HEK293T (cell line): ENCODE data around the gene SLC25A19.

Source experiments
- CTCF ChIA-PET: fragments of 350-600 bp; formaldehyde crosslinking; extraction: SDS; loops from one replicate; lab custom pipeline; 2021; ENCODE audit warnings: antibody characterized with exemption, inconsistent platforms; lab: Yijun Ruan, JAX
- POLR2A ChIA-PET: fragments of 350-600 bp; formaldehyde crosslinking; extraction: SDS; loops from one replicate; lab custom pipeline; 2020; ENCODE audit warnings: antibody characterized with exemption, inconsistent platforms; lab: Yijun Ruan, JAX
- DNase-seq: peaks from one replicate; pipeline ENCODE4 v3.0.0; 2012; ENCODE audit warnings: mixed read lengths; ENCODE audit errors: extremely low spot score
- ARNT ChIP-seq: fragments of 450-650 bp; IDR thresholded peaks from 2 replicates; pipeline ENCODE4 v1.6.1; 2017; ENCODE audit warnings: mild to moderate bottlenecking
- BHLHE40 ChIP-seq: fragments of 450-650 bp; IDR thresholded peaks from 2 replicates; pipeline ENCODE4 v1.6.1; 2016; ENCODE audit warnings: mild to moderate bottlenecking, moderate library complexity, borderline replicate concordance
- CTBP1 ChIP-seq: fragments of 450-650 bp; IDR thresholded peaks from 2 replicates; pipeline ENCODE4 v1.6.1; 2016; ENCODE audit warnings: borderline replicate concordance
- ELF4 ChIP-seq: fragments of 450-650 bp; IDR thresholded peaks from 2 replicates; pipeline ENCODE4 v1.6.1; 2017; ENCODE audit warnings: antibody characterized with exemption
- FOXA1 ChIP-seq: fragments of 450-650 bp; IDR thresholded peaks from 2 replicates; pipeline ENCODE4 v1.6.1; 2016; ENCODE audit warnings: mild to moderate bottlenecking
- FOXK2 ChIP-seq: fragments of 450-650 bp; IDR thresholded peaks from 2 replicates; pipeline ENCODE4 v1.6.1; 2016; ENCODE audit warnings: mild to moderate bottlenecking
- FOXM1 ChIP-seq: fragments of 450-650 bp; IDR thresholded peaks from 2 replicates; pipeline ENCODE4 v1.6.1; 2017; ENCODE audit warnings: mild to moderate bottlenecking, borderline replicate concordance
- HDGF ChIP-seq: fragments of 450-650 bp; IDR thresholded peaks from 2 replicates; pipeline ENCODE4 v1.6.1; 2017; ENCODE audit warnings: antibody characterized with exemption, borderline replicate concordance
- L3MBTL2 ChIP-seq: fragments of 450-650 bp; conservative IDR thresholded peaks from 2 replicates; pipeline ENCODE4 v1.6.1; 2016; ENCODE audit warnings: mild to moderate bottlenecking
- LEF1 ChIP-seq: fragments of 450-650 bp; IDR thresholded peaks from 2 replicates; pipeline ENCODE4 v1.6.1; 2017; ENCODE audit warnings: mild to moderate bottlenecking, borderline replicate concordance
- NFRKB ChIP-seq: fragments of 450-650 bp; IDR thresholded peaks from 2 replicates; pipeline ENCODE4 v1.6.1; 2016; ENCODE audit warnings: mild to moderate bottlenecking, moderate library complexity
- SP1 ChIP-seq: fragments of 450-650 bp; IDR thresholded peaks from 2 replicates; pipeline ENCODE4 v1.6.1; 2017
- SUZ12 ChIP-seq: fragments of 450-650 bp; IDR thresholded peaks from 2 replicates; pipeline ENCODE4 v1.6.1; 2016; ENCODE audit warnings: mild to moderate bottlenecking
- TARDBP ChIP-seq: fragments of 450-650 bp; IDR thresholded peaks from 2 replicates; pipeline ENCODE4 v1.6.1; 2016
- ZNF384 ChIP-seq: fragments of 450-650 bp; IDR thresholded peaks from 2 replicates; pipeline ENCODE4 v1.6.1; 2016
- TF ChIP-seq, protein P1 (sequence below): fragments of 450-650 bp; IDR thresholded peaks from 2 replicates; pipeline ENCODE4 v1.6.1; 2016

The SLC25A19 gene

DNA sequence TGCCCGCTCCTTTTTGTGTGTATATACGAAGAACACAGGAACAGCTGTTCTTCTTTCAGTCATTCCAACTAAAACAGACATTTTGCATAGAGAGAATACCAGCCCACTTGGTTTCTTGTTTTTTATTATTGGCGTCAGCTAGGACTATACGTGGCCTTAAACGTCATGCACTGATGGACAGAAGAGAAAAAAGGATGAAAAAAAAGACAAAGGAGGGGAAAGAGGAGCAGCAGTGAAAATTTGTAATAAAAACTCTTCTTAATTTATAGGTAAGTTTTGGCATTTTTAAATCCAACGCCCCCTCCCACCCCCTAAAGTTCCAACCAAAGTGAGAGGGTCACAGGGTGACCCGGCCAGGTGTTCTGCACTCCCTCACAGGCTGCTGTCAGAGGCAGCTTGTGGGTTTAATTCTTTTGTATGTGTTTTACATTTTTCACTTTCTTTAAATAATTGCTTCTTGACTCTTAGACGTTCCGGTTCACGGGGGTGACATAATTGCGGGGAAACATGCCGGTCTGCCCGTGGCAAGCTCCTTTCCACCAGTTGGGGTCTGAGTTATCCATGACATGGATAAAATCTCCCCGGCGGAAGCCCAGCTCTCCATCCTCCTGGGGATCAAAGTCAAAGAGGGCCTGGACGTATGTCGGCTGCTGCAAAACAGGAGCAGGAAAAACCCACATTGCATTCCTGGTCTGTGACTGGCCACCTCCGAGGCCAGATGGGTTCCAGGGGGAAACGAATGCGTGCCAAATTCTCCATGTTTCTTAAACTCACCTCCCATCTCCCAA lies 30.9 kb upstream of the SLC25A19 start:
- ChIA-PET CTCF (interaction anchor here (0.5 to 1.6 kb wide), 2 partner anchors 17 to 92 kb away, joined by 3 to 5 read pairs; no protein-coding TSS in a partner anchor), POLR2A (interaction anchor here (1.3 kb wide), 1 partner anchor 73 kb away, joined by 4 read pairs; no protein-coding TSS in a partner anchor)
- TF ChIP-seq, protein P1, sequence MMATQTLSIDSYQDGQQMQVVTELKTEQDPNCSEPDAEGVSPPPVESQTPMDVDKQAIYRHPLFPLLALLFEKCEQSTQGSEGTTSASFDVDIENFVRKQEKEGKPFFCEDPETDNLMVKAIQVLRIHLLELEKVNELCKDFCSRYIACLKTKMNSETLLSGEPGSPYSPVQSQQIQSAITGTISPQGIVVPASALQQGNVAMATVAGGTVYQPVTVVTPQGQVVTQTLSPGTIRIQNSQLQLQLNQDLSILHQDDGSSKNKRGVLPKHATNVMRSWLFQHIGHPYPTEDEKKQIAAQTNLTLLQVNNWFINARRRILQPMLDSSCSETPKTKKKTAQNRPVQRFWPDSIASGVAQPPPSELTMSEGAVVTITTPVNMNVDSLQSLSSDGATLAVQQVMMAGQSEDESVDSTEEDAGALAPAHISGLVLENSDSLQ = no peak
- no peak for TF ChIP-seq ARNT
- TF ChIP-seq CTBP1 = no peak
- no peak for TF ChIP-seq FOXM1
- DNase-seq = no peak

DNA sequence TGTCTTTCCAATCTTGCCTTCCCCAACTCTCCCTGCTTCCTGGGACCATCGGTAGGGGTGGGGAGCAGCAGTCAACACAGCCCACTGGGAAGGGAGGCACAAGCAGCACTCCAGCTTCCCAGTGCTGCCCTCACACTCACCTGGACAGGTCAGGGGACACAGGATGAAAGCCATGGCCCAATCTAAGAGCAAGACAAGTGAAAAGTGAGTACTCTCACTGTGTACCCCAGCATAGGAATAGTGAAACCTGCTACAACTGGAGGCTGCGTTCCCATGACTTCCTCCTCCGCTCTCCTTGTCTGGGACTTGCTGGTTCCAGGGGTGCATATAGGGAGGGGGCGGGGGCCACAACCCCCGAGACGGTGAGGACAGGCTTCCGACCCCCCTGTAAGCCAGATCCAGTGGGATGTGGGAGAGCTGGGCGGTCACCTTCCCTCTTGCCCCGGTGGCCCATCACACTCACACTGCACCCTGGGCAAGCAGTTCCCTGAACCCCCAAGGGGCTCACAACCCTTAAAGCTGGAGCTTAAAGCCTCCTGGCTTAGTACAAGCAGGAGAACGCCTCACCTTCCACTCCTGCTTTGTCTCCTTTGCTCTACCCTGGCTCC lies 29.5 kb upstream of the SLC25A19 start:
- no peak for DNase-seq
- ChIA-PET CTCF (no interaction called here), POLR2A (no interaction called here)
- TF ChIP-seq ELF4 (no peak), SUZ12 (no peak), ZNF384 (no peak), HDGF (no peak), FOXM1 (no peak), NFRKB (no peak), FOXK2 (no peak), CTBP1 (no peak), TARDBP (no peak)
- TF ChIP-seq, protein P1 = no peak

DNA sequence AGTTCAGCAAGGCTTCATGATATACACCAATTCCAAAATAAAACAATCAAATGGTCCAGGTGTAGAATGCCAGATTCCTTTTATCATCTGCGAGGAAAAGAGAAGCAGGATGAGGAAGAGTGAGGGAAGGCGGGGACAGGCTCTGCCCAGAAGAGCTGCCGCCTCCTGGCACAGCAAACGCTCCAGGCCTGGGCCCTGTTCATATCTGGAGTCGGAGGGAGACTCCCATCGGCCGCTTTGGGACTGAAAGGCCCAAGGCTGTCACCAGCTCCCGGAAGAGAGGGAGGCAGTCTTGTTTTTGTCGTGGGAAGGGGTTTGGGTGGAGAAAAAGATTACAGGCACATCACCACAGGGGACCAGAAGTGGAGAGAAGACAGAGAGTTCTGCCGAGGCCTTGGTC lies 29.0 kb upstream of the SLC25A19 start:
- ChIA-PET POLR2A (interaction anchor here (2.1 kb wide), 1 partner anchor 29 kb away, joined by 6 read pairs; the partner anchor contains the start of gene SLC25A19), CTCF (interaction anchor here (0.6 kb wide), 1 partner anchor 76 kb away, joined by 3 read pairs; no protein-coding TSS in a partner anchor)
- DNase-seq = no peak
- TF ChIP-seq SUZ12 = no peak
- TF ChIP-seq FOXK2 = no peak
- no peak for TF ChIP-seq NFRKB
- TF ChIP-seq BHLHE40 = no peak
- no peak for TF ChIP-seq TARDBP
- no peak for TF ChIP-seq CTBP1
- TF ChIP-seq ARNT = no peak
- no peak for TF ChIP-seq FOXM1
- no peak for TF ChIP-seq HDGF
- no peak for TF ChIP-seq ELF4
- no peak for TF ChIP-seq L3MBTL2
- TF ChIP-seq ZNF384 = no peak
- TF ChIP-seq, protein P1 = no peak
- no peak for TF ChIP-seq SP1
- TF ChIP-seq FOXA1 = no peak
- no peak for TF ChIP-seq LEF1

DNA sequence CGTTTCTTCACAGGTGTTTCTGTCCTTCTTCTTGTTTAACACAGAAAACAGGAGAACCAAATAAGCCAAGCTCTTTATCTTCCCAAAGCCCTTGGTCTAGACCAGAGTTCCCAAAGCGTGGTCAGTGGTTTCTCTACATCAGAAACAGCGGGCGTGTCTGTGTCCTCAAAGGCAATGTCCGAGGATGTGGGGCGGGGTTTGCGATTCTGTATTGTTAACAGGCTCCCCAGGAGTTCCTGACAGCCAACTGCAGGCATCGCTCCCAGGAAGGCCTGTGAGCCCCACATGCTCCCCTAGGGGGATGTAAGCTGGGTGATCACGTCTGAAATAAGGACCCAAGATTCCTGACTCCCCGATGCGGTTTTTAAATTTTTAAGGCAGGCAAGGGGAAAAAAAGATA lies 28.4 kb upstream of the SLC25A19 start:
- POLR2A ChIA-PET = interaction anchor here (2.1 to 2.3 kb wide), 2 partner anchors 28 to 47 kb away, joined by 6 to 11 read pairs; partner anchors contain the start of genes MIF4GD and SLC25A19
- TF ChIP-seq, protein P1 = no peak
- TF ChIP-seq SUZ12 (no peak), TARDBP (no peak), SP1 (no peak), HDGF (no peak), FOXK2 (no peak), FOXA1 (no peak), ELF4 (no peak), BHLHE40 (no peak), LEF1 (no peak), FOXM1 (no peak), ZNF384 (no peak), CTBP1 (no peak), NFRKB (no peak), L3MBTL2 (no peak), ARNT (no peak)
- DNase-seq = no peak
- CTCF ChIA-PET = interaction anchor here (0.6 kb wide), 1 partner anchor 76 kb away, joined by 3 read pairs; no protein-coding TSS in a partner anchor

DNA sequence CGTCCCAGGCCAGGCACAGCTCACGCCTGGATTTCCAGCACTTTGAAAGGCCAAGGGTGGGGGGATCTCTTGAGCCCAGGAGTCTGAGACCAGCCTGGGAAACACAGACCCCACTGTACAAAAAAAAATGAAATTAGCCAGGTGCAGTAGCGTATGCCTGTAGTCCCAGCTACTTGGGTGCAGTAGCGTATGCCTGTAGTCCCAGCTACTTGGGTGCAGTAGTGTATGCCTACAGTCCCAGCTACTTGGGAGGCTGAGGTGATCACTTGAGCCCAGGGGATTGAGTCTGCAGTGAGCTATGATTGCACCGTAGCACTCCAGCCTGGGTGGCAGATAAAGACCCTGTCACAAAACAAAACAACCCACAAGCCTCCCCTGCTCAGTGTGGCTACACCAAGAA lies 27.0 kb upstream of the SLC25A19 start:
- ChIA-PET CTCF (interaction anchor here (0.7 to 2.1 kb wide), 3 partner anchors 21 to 45 kb away, joined by 3 to 7 read pairs (median 4); partner anchors contain the start of genes MIF4GD and SLC25A19), POLR2A (interaction anchor here (0.7 to 2.3 kb wide), 4 partner anchors 27 to 89 kb away, joined by 3 to 11 read pairs (median 5); partner anchors contain the start of genes GRB2, MIF4GD and SLC25A19)
- no peak for DNase-seq
- TF ChIP-seq NFRKB = no peak
- TF ChIP-seq FOXM1 = no peak
- no peak for TF ChIP-seq FOXA1
- TF ChIP-seq ZNF384 = no peak
- TF ChIP-seq, protein P1 = no peak
- TF ChIP-seq BHLHE40 = no peak
- TF ChIP-seq ARNT = no peak
- TF ChIP-seq LEF1 = no peak
- TF ChIP-seq HDGF = no peak
